HG03139 (cell line): Measurements from ENCODE around the gene NFIA.
"Not testable (repeated sequence)": the region's sequence is repeated elsewhere in the genome, so short reads cannot be mapped to it uniquely, and the experiment has no call there.

Experiments
- ATAC-seq: cut with Tn5 transposase; IDR thresholded peaks from one replicate; pipeline ENCODE4 v1.9.1; 2021; ENCODE audit not compliant: unreplicated experiment

NFIA gene

DNA sequence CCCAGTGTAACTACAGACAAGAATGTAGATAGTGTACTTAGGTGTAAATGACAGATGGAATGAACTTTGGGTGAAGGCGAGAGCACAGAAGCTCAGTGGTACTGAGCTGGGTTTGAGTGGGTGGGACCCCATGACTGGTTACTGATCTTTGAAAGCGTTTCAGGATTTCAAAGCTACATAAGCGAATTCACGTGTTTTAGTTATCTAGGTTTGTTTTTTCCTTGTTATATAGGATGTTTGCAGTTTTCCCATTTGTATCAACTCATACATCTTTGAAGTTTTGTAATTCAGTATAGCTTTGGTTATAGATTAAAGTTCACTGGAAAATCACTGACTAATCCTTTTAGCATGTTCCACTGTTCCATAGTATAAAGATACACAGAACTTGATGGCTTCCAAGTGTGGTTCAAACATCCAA lies 182.5 kb downstream of the NFIA start:
- no peak for ATAC-seq

DNA sequence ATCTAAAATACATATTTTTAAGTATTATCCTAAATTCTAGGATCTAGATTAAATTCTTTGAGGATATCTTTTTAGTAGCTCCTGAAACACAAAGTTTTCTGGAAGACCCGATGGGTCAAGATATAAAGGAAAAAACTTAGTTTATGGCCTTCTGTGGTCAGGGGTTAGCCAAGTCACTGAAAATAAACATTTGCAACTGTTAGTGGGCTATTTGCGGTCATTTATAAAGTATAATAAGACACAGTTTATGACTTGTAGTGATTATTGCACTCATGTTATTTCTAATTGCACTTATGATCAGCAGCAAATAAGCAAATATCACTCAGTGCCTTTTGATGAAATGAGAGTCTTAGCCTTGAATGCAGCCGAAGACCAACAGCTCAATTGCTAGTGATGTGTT lies 183.3 kb downstream of the NFIA start:
- ATAC-seq: no peak

DNA sequence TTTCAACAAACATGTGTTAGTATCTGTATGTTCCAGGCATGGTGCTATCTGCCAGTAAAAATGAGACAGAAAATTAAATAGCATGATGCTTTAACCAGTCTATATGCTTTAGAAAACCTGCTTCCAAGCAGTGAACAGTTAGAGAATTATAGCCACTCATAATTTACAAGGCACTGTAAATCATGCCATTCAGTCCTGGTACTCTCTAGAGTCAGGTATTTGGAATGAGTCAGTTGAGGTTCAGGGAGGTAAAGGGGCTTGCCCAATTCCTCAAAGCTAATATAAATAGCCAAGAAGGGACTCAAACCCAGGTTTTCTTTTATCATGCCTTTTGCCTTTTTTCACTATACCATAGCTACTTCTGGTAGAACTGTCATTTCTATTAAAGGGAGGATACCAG lies 184.4 kb downstream of the NFIA start:
- no peak for ATAC-seq

- ATAC-seq: no peak
Observed at GRCh38 chr1:61268546-61269240, 186.3 kb downstream of the NFIA start.

DNA sequence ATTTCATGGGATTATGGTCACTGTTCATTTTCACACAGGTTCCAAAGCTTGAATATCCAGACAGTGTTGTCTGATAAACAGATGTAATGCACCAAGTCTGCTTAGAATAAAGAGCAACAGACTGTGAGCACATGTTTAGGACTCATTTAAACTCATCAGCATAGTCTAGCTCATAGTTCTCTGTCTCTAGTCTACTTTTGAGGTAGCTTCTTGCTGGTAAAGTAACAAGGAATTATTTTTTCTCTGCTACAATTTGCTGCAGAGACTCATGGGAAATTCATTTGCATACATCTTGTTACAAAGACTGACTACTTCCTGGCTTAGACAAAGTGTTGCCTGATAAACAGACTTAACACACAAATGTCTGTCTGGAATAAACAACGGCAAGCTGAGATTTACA lies 187.2 kb downstream of the NFIA start:
- no peak for ATAC-seq

GRCh38 chr1:61270107-61270506 lies 187.7 kb downstream of the NFIA start:
- ATAC-seq: no peak

GRCh38 chr1:61270761-61271411 lies 188.5 kb downstream of the NFIA start:
- no peak for ATAC-seq

GRCh38 chr1:61271412-61271789 lies 189.0 kb downstream of the NFIA start:
- ATAC-seq: no peak

DNA sequence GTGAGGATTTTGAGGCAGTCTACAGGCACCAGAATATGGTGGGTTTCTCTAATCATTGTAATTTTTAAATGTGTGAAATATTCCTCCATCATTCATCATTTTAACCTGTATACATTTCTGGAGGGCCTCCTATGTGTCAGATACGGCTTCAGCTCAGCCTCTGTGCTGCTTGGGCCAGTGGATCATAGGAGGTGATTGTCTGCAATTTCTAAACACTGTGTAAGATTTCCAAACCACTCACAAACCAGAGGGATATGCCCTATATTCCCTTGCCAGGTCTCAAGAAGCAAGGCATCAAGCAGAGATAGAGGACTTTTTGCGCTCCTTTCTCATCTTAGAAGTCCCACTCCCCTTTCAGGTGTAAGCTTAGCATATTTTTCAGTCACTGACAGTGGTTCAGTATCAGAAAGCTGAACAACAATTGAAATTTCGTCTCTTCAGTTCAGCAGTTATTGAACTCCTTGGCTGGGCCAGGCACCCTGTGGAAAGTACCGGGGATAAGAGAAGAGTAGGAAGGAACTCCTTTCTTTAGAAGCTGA lies 190.9 kb downstream of the NFIA start:
- no peak for ATAC-seq

DNA sequence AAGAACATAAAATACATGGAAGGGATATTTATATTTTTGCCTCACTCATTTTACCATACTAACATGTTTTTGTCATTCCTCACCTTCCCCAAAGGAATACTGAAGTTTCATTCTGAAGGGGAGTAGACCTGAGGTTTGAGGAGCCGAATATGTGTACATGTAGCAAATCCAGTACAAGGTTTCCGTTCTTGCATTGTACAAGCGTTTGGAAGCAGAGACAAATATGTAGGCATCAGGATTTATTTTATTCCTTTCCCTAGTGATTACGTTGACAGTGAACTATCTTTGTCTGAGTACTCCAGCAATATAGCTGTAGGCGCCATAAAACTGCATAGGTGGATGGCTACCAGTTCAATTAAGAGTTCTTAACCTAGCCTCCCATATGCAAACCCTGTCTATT lies 191.5 kb downstream of the NFIA start:
- no peak for ATAC-seq

- ATAC-seq: no peak
Observed at GRCh38 chr1:61274939-61275338, 192.6 kb downstream of the NFIA start.

GRCh38 chr1:61276246-61276645 lies 193.9 kb downstream of the NFIA start:
- ATAC-seq: no peak

- ATAC-seq: no peak
Observed at GRCh38 chr1:61277121-61277690, 194.8 kb downstream of the NFIA start.

GRCh38 chr1:61278503-61278902 lies 196.1 kb downstream of the NFIA start:
- ATAC-seq: not testable (repeated sequence)

DNA sequence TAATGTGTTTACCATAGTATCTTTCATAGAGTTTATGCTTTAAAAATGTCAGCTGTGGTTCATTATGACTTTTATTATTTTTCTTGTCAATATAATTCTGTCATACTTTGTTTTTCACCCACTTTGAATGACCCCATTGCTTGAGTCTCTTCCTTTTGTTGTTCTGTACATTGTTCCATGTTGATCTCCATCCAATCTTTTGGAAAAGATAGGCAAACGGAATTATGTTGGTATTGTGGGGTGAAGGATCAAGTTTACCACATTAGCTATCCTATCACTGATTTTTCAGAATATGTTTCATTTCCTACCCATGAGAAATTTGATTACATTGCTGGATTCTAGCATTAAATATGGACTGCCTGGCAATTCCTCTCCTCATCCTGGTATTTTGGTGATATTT lies 196.6 kb downstream of the NFIA start:
- no peak for ATAC-seq

DNA sequence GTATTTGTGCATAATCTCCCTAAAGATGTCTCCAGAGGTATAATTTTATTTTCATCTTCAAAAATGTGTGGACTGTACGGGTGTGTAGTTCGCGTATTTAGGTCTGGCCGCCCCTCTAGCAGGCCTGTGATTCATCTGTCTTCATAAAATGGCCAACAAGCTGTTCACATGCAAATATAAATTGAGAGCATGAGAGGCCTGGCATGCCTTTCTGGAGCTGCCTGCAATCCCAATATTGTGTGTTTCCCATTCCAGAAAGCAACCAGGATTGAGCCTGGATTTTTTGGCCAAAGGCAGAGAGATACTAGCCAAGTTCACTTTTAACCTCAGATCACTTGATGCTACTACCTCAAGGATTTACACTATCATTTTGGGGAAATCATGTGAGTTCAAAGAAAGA lies 197.2 kb downstream of the NFIA start:
- ATAC-seq: no peak

- ATAC-seq: no peak
Observed at GRCh38 chr1:61280452-61280851, 198.1 kb downstream of the NFIA start.

- ATAC-seq: no peak
Observed at GRCh38 chr1:61282387-61282786, 200.0 kb downstream of the NFIA start.

- no peak for ATAC-seq
Observed at GRCh38 chr1:61284248-61284854, 202.0 kb downstream of the NFIA start.

DNA sequence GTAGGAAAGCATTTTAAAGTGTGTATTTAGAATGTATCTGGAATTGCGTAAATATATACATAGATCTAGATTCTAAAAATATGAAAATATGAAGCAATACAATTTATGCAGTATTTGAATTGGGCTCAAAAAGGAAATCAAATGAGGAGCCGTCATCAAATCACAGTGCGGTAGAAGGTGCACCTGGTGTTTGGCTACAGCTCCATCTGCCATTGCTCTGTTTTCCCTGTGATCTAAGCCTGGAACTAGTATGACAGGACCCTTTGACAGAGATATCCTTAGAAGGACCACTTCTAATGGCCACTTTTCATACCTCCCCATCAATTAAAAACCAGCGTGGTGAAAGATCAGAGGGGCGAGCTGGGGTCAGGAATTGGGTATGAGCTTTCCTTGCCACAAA lies 202.6 kb downstream of the NFIA start:
- no peak for ATAC-seq

GRCh38 chr1:61285371-61285885 lies 203.1 kb downstream of the NFIA start:
- no peak for ATAC-seq

DNA sequence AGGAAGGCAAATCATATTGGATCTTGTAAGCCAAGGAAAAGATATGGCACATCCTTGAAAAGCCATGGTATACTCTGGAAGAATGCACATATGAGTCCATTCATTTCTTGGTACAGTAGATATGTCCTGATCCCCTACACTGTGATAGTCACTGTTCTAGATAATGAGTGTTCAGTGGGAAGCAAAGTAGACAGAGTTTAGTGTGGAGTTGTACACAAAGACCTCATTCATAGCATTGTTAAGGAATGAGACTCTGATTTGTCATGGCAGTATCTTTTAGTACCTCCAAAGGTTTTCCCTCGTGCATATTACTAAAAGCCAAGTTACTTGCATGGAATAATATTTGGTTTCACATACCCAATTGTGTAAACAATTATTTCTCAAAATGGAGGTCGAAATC lies 204.7 kb downstream of the NFIA start:
- ATAC-seq: no peak
